IPS-18c (cell line): Measurements from ENCODE around the gene KIAA0232.
"Not testable (repeated sequence)": the region's sequence is repeated elsewhere in the genome, so short reads cannot be mapped to it uniquely, and the experiment has no call there.

Experiments used
- H3K4me3 ChIP-seq: 2 replicates; pipeline ENCODE4 v1.7.0; 2013; ENCODE audit warnings: low read depth, mild to moderate bottlenecking, low read length, moderate library complexity; ENCODE audit not compliant: insufficient read depth
- H3K9me3 ChIP-seq: one replicate; pipeline ENCODE4 v1.6.1; 2013; ENCODE audit warnings: mild to moderate bottlenecking, low read length, moderate library complexity; ENCODE audit not compliant: control insufficient read depth, insufficient read depth

KIAA0232 gene

GRCh38 chr4:6783111-6783981, 819 bp downstream of the KIAA0232 start:
- peaks cover 2% of the 10 kb centered on the region for H3K9me3 ChIP-seq
- H3K4me3 ChIP-seq: peak overlapping the region; percentile 96

- Histone ChIP-seq H3K4me3 (no peak overlapping the region), H3K9me3 (peaks cover 2% of the 10 kb centered on the region)
Observed at GRCh38 chr4:6785572-6785925, 3.0 kb downstream of the KIAA0232 start.

- no peaks in the 10 kb centered on the region for H3K9me3 ChIP-seq
- no peak overlapping the region for H3K4me3 ChIP-seq
Observed at GRCh38 chr4:6788123-6788522, 5.6 kb downstream of the KIAA0232 start.

- H3K4me3 ChIP-seq, H3K9me3 ChIP-seq: not testable (repeated sequence)
Observed at GRCh38 chr4:6791245-6791644, 8.7 kb downstream of the KIAA0232 start.

- not testable (repeated sequence) for H3K9me3 ChIP-seq, H3K4me3 ChIP-seq
Observed at GRCh38 chr4:6791796-6792195, 9.3 kb downstream of the KIAA0232 start.

GRCh38 chr4:6794189-6794588, 11.7 kb downstream of the KIAA0232 start:
- Histone ChIP-seq H3K9me3 (peaks cover 3% of the 10 kb centered on the region), H3K4me3 (no peak overlapping the region)

- Histone ChIP-seq H3K4me3 (no peak overlapping the region), H3K9me3 (peaks cover 3% of the 10 kb centered on the region)
Observed at GRCh38 chr4:6795821-6796220, 13.3 kb downstream of the KIAA0232 start.

- not testable (repeated sequence) for H3K4me3 ChIP-seq
Observed at GRCh38 chr4:6797368-6797767, 14.8 kb downstream of the KIAA0232 start.

GRCh38 chr4:6799091-6799490, 16.6 kb downstream of the KIAA0232 start:
- H3K9me3 ChIP-seq: peaks cover 3% of the 10 kb centered on the region
- H3K4me3 ChIP-seq: no peak overlapping the region

More at GRCh38 chr4:6797368-6797767, 14.8 kb downstream of the KIAA0232 start:
- H3K9me3 ChIP-seq: not testable (repeated sequence)

GRCh38 chr4:6802025-6802424, 19.5 kb downstream of the KIAA0232 start:
- H3K4me3 ChIP-seq: no peak overlapping the region
- H3K9me3 ChIP-seq: peaks cover 3% of the 10 kb centered on the region

- H3K9me3 ChIP-seq: peaks cover 3% of the 10 kb centered on the region
Observed at GRCh38 chr4:6802626-6803025, 20.1 kb downstream of the KIAA0232 start.

GRCh38 chr4:6803246-6803645, 20.7 kb downstream of the KIAA0232 start:
- no peak overlapping the region for H3K4me3 ChIP-seq
- H3K9me3 ChIP-seq: peaks cover 3% of the 10 kb centered on the region

More at GRCh38 chr4:6802626-6803025, 20.1 kb downstream of the KIAA0232 start:
- no peak overlapping the region for H3K4me3 ChIP-seq

GRCh38 chr4:6804082-6804752, 21.7 kb downstream of the KIAA0232 start:
- Histone ChIP-seq H3K4me3 (no peak overlapping the region), H3K9me3 (no peaks in the 10 kb centered on the region)

- Histone ChIP-seq H3K9me3 (no peaks in the 10 kb centered on the region), H3K4me3 (no peak overlapping the region)
Observed at GRCh38 chr4:6806924-6807626, 24.5 kb downstream of the KIAA0232 start.

GRCh38 chr4:6808259-6808658, 25.7 kb downstream of the KIAA0232 start:
- Histone ChIP-seq H3K4me3 (no peak overlapping the region), H3K9me3 (no peaks in the 10 kb centered on the region)

- Histone ChIP-seq H3K4me3 (no peak overlapping the region), H3K9me3 (no peaks in the 10 kb centered on the region)
Observed at GRCh38 chr4:6811165-6811564, 28.6 kb downstream of the KIAA0232 start.

- H3K4me3 ChIP-seq: no peak overlapping the region
- H3K9me3 ChIP-seq: no peaks in the 10 kb centered on the region
Observed at GRCh38 chr4:6812766-6813165, 30.2 kb downstream of the KIAA0232 start.

- no peak overlapping the region for H3K4me3 ChIP-seq
- H3K9me3 ChIP-seq: no peaks in the 10 kb centered on the region
Observed at GRCh38 chr4:6813725-6814124, 31.2 kb downstream of the KIAA0232 start.
